Fibroblast of lung (primary cell): ENCODE results near the gene FAAP100.

Source experiments
- CTCF ChIP-seq, 2 donors: IDR thresholded peaks in 1 of 2; conservative IDR thresholded peaks in 1 of 2; 1 replicate in 1 of 2; 2 replicates in 1 of 2; pipeline ENCODE4 v1.5.1; 2011 to 2012; ENCODE audit warnings: low read length in 2 of 2, control low read depth in 1 of 2, inconsistent platforms in 1 of 2, low read depth in 1 of 2, mild to moderate bottlenecking in 1 of 2
- EZH2 ChIP-seq: IDR thresholded peaks from 2 replicates; pipeline ENCODE4 v1.5.1; 2012; ENCODE audit warnings: low read length, control low read depth, mild to moderate bottlenecking; ENCODE audit errors: missing control alignments

- TF ChIP-seq CTCF (conservative IDR thresholded peaks at IDR 0.05 in 1 of 2, IDR thresholded peaks at IDR 0.05 in 1 of 2; ENCODE audit: low read depth in 1 of 2, low read length in 2 of 2) (no peak), EZH2 (no peak)
Measured at GRCh38 chr17:81517339-81518112, 34.6 kb downstream of the FAAP100 start.
